HG03095 (cell line): Measurements from ENCODE around the gene TGIF2LY.
"Not testable (repeated sequence)": the region's sequence is repeated elsewhere in the genome, so short reads cannot be mapped to it uniquely, and the experiment has no call there.

Experiments used
- ATAC-seq: cut with Tn5 transposase; IDR thresholded peaks from one replicate; pipeline ENCODE4 v1.9.1; 2021; ENCODE audit warnings: moderate library complexity; ENCODE audit not compliant: unreplicated experiment

TGIF2LY gene

GRCh38 chrY:3578767-3579166 is at the start of gene TGIF2LY:
Gene TGIF2LY (plus strand): TSS chrY:3579067. CDS start chrY:3579245, 178 bp downstream.
- not testable (repeated sequence) for ATAC-seq
